Tibial nerve (tissue), 4 donors: Measurements from ENCODE around the gene LYSMD4. TPM values are rescaled to one million over a fixed set of nuclear protein-coding genes. Genes with fewer than 3 reads are reported as not detected.

Source experiments
- DNase-seq, 2 donors: peaks; one replicate each; pipeline ENCODE4 v3.0.0-alpha.2; 2019; ENCODE audit warnings: low spot score in 2 of 2
- H3K27ac ChIP-seq, 4 donors: fragments of 200-600 bp; sonication (generic) in 3 of 4; one replicate each; pipeline ENCODE4 v1.5.1; 2017 to 2019; ENCODE audit warnings: mild to moderate bottlenecking in 1 of 4
- H3K27me3 ChIP-seq, 2 donors: fragments of 200-600 bp; sonication (generic) in 1 of 2; one replicate each; pipeline versions ENCODE4 v1.5.1 to v1.6.0; 2017 to 2019
- H3K36me3 ChIP-seq, 3 donors: fragments of 200-600 bp; sonication (generic); one replicate each; pipeline ENCODE4 v1.5.1; 2018 to 2019
- H3K4me1 ChIP-seq, 4 donors: fragments of 200-600 bp; sonication (generic) in 3 of 4; one replicate each; pipeline ENCODE4 v1.5.1; 2017 to 2019
- H3K4me3 ChIP-seq, 4 donors: fragments of 200-600 bp; sonication (generic) in 3 of 4; one replicate each; pipeline ENCODE4 v1.5.1; 2017 to 2019; ENCODE audit warnings: mild to moderate bottlenecking in 1 of 4, moderate library complexity in 1 of 4
- H3K9me3 ChIP-seq, 4 donors: fragments of 200-600 bp; sonication (generic) in 3 of 4; one replicate each; pipeline ENCODE4 v1.5.1; 2017 to 2019
- CTCF ChIP-seq, 5 experiments: fragments of 200-600 bp in 3 of 5; fragments of 450-650 bp in 2 of 5; sonication (generic) in 3 of 5; IDR thresholded peaks; one replicate each; pipeline ENCODE4 v1.5.1; 2016 to 2019; ENCODE audit warnings: antibody characterized with exemption in 5 of 5, mild to moderate bottlenecking in 3 of 5, moderate library complexity in 2 of 5
- EP300 ChIP-seq, 2 donors: sonication (generic); formaldehyde crosslinking; IDR thresholded peaks; one replicate each; pipeline ENCODE4 v1.6.1; 2017; ENCODE audit warnings: antibody characterized with exemption in 2 of 2, mild to moderate bottlenecking in 1 of 2
- POLR2A ChIP-seq, 2 donors: fragments of 450-650 bp; IDR thresholded peaks; one replicate each; pipeline ENCODE4 v1.6.1; 2017; ENCODE audit warnings: antibody characterized with exemption in 2 of 2, mild to moderate bottlenecking in 2 of 2, moderate library complexity in 2 of 2
- WGBS, 2 donors: methylation state at CpG; one replicate each; pipeline ENCODE4 v1.1.5; 2018; 5-methylcytosine and 5-hydroxymethylcytosine counted together
- total RNA-seq, 4 donors: library from RNA; depleted of rRNA; stranded (reverse); fragments of >200 nt; gene quantifications; one replicate each; pipeline ENCODE4 v1.1.0, GENCODE V29; 2016

Gene LYSMD4
- total RNA-seq, 4 donors from 2014 or later = 13.6 to 21.0 (median 17.4) TPM

GRCh38 chr15:99729327-99729726, 3.9 kb downstream of the LYSMD4 start:
- Histone ChIP-seq H3K4me1 (peaks cover 0 to 26% (median 8%) of the 10 kb centered on the region in 4 donors), H3K36me3 (peaks cover 0 to 29% (median 0%) of the 10 kb centered on the region in 3 donors), H3K4me3 (no peak overlapping the region), H3K9me3 (no peaks in the 10 kb centered on the region), H3K27ac (no peak overlapping the region), H3K27me3 (no peaks in the 10 kb centered on the region)
- no peak for DNase-seq
- TF ChIP-seq CTCF (IDR thresholded peaks at IDR 0.05) = no peak
- TF ChIP-seq POLR2A (IDR thresholded peaks at IDR 0.05) = no peak
- TF ChIP-seq EP300 (IDR thresholded peaks at IDR 0.05) = no peak
- WGBS, 2 donors = 96 to 97% methylated on average over 11 of the region's 11 CpGs

GRCh38 chr15:99728916-99729315, 4.3 kb downstream of the LYSMD4 start:
- H3K4me3 ChIP-seq = no peak overlapping the region
- 90 to 95% methylated on average over 6 of the region's 6 CpGs for WGBS, 2 donors
- no peaks in the 10 kb centered on the region for H3K27me3 ChIP-seq
- TF ChIP-seq EP300 (IDR thresholded peaks at IDR 0.05) (no peak), CTCF (IDR thresholded peaks at IDR 0.05) (no peak)
- no peaks in the 10 kb centered on the region for H3K9me3 ChIP-seq
- H3K36me3 ChIP-seq = peaks cover 0 to 29% (median 0%) of the 10 kb centered on the region in 3 donors
- no peak for DNase-seq
- peaks cover 0 to 25% (median 8%) of the 10 kb centered on the region in 4 donors for H3K4me1 ChIP-seq
- H3K27ac ChIP-seq = no peak overlapping the region

- DNase-seq = no peak
- H3K27me3 ChIP-seq = no peaks in the 10 kb centered on the region
- H3K27ac ChIP-seq = no peak overlapping the region
- no peaks in the 10 kb centered on the region for H3K9me3 ChIP-seq
- TF ChIP-seq EP300 (IDR thresholded peaks at IDR 0.05) (no peak), POLR2A (IDR thresholded peaks at IDR 0.05) (no peak), CTCF (IDR thresholded peaks at IDR 0.05) (no peak)
- H3K4me3 ChIP-seq = no peak overlapping the region
- peaks cover 0 to 23% (median 8%) of the 10 kb centered on the region in 4 donors for H3K4me1 ChIP-seq
- 77 to 81% methylated on average over 6 to 7 of the region's 7 CpGs for WGBS, 2 donors
- H3K36me3 ChIP-seq = peaks cover 0 to 29% (median 0%) of the 10 kb centered on the region in 3 donors
These were observed 5.5 kb downstream of the LYSMD4 start for GRCh38 chr15:99727733-99728132.

GRCh38 chr15:99727330-99727729, 5.9 kb downstream of the LYSMD4 start:
- DNase-seq = no peak
- H3K9me3 ChIP-seq = no peaks in the 10 kb centered on the region
- H3K27me3 ChIP-seq = no peaks in the 10 kb centered on the region
- peaks cover 0 to 29% (median 0%) of the 10 kb centered on the region in 3 donors for H3K36me3 ChIP-seq
- H3K4me1 ChIP-seq = peaks cover 0 to 23% (median 8%) of the 10 kb centered on the region in 4 donors
- WGBS, 2 donors = 81 to 89% methylated on average over 1 of the region's 1 CpG
- no peak overlapping the region for H3K4me3 ChIP-seq
- H3K27ac ChIP-seq = no peak overlapping the region
- no peak for TF ChIP-seq EP300 (IDR thresholded peaks at IDR 0.05)
- TF ChIP-seq POLR2A (IDR thresholded peaks at IDR 0.05) = no peak
- TF ChIP-seq CTCF (IDR thresholded peaks at IDR 0.05) = no peak

GRCh38 chr15:99726333-99726732, 6.9 kb downstream of the LYSMD4 start:
- H3K27me3 ChIP-seq = no peaks in the 10 kb centered on the region
- 82 to 83% methylated on average over 7 of the region's 7 CpGs for WGBS, 2 donors
- H3K36me3 ChIP-seq = peaks cover 0 to 29% (median 0%) of the 10 kb centered on the region in 3 donors
- peaks cover 0 to 13% (median 2%) of the 10 kb centered on the region in 4 donors for H3K4me1 ChIP-seq
- no peak for DNase-seq
- H3K4me3 ChIP-seq = no peak overlapping the region
- no peak overlapping the region for H3K27ac ChIP-seq
- no peaks in the 10 kb centered on the region for H3K9me3 ChIP-seq
- TF ChIP-seq POLR2A (IDR thresholded peaks at IDR 0.05) (no peak), CTCF (IDR thresholded peaks at IDR 0.05) (no peak), EP300 (IDR thresholded peaks at IDR 0.05) (no peak)
